A549 (cell line): ENCODE data around the gene DNM3.

Experiments
- EP300 ChIP-seq, 2 experiments: fragments of >200 bp; sonication (Bioruptor Twin); formaldehyde crosslinking; IDR thresholded peaks; 2 replicates in 1 of 2; 3 replicates in 1 of 2; pipeline ENCODE4 v1.6.1; 2016 to 2017
- NFE2L2 ChIP-seq: fragments of 150-350 bp; conservative IDR thresholded peaks from 2 replicates; pipeline ENCODE4 v1.6.1; 2014; ENCODE audit warnings: low read length
- POLR2A ChIP-seq: IDR thresholded peaks from 2 replicates; pipeline ENCODE4 v1.6.1; 2012; ENCODE audit warnings: mild to moderate bottlenecking, low read length
- RAD21 ChIP-seq, 2 experiments: fragments of >200 bp in 1 of 2; sonication (Bioruptor Twin) in 1 of 2; formaldehyde crosslinking in 1 of 2; IDR thresholded peaks in 1 of 2; conservative IDR thresholded peaks in 1 of 2; 2 replicates in 1 of 2; 3 replicates in 1 of 2; pipeline ENCODE4 v1.6.1; 2012 to 2018; ENCODE audit warnings: inconsistent platforms in 1 of 2
- RFX5 ChIP-seq: fragments of 450-650 bp; IDR thresholded peaks from 2 replicates; pipeline ENCODE4 v1.7.1; 2014; ENCODE audit warnings: antibody characterized with exemption, mild to moderate bottlenecking, moderate library complexity

DNA sequence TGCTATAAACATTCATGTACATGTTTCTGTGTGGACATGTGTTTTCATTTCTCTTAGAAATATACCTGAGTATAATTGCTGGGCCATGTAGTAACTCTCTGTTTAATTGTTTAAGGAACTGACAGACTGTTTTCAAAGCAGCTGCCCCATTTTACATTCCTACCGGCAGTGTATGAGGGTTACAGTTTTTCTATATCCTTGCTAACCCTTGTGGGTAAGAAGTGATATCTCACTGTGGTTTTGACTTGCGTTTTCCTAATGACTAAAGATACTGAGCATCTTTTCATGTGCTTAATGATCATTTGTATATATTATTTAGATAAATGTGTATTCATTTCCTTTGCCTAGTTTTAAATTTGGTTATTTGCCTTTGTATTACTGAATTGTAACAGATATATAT, 81.7 kb downstream of the DNM3 start:
- no peak for TF ChIP-seq EP300 (IDR thresholded peaks at IDR 0.05)
- TF ChIP-seq NFE2L2 = no peak
- TF ChIP-seq RAD21 (conservative IDR thresholded peaks at IDR 0.05 in 1 of 2, IDR thresholded peaks at IDR 0.05 in 1 of 2) = no peak
- TF ChIP-seq RFX5 = no peak
- no peak for TF ChIP-seq POLR2A
